Lung microvascular endothelial cell (primary cell): Measurements from ENCODE around the gene KMO. TPM values are rescaled to one million over a fixed set of nuclear protein-coding genes. Genes with fewer than 3 reads are reported as not detected.

Source experiments
- DNase-seq, 2 donors: peaks; one replicate each; pipeline versions ENCODE4 v3.0.0 to v3.0.0-alpha.2; 2010; ENCODE audit warnings: low read depth in 2 of 2
- total RNA-seq: library from RNA; depleted of rRNA; stranded (reverse); fragments of >200 nt; gene quantifications from 2 replicates; pipeline ENCODE4 v1.2.1, GENCODE V29; 2014

KMO gene
- total RNA-seq, 1 donor from 2014 or later: not detected

- no peak for DNase-seq
Measured at GRCh38 chr1:241645199-241645598, 113.0 kb downstream of the KMO start.

Other genes starting within 250 kb of the KMO start
- under 0.01 and 0.22 TPM in 2 replicates for gene RGS7, start 175.2 kb upstream of the KMO start, total RNA-seq
- gene FH, start 12.6 kb upstream of the KMO start, total RNA-seq: 52.2 and 76.5 TPM in 2 replicates
- 8.9 and 9.9 TPM in 2 replicates for gene CHML, start 108.0 kb downstream of the KMO start, total RNA-seq
- 10.9 and 26.2 TPM in 2 replicates for gene OPN3, start 108.0 kb downstream of the KMO start, total RNA-seq
- not detected in 2 replicates for gene WDR64, start 119.9 kb downstream of the KMO start, total RNA-seq